DOHH2 (cell line): ENCODE results near the gene DNAH6.

Experiments
- CTCF ChIP-seq: fragments of 200-600 bp; sonication (generic); IDR thresholded peaks from one replicate; pipeline ENCODE4 v1.5.1; 2014; ENCODE audit warnings: antibody characterized with exemption, mild to moderate bottlenecking, low read depth, low read length; ENCODE audit not compliant: poor library complexity, severe bottlenecking
- EZH2phosphoT487 ChIP-seq: fragments of 200-600 bp; sonication (generic); IDR thresholded peaks from 2 replicates; pipeline ENCODE4 v1.6.1; 2017; ENCODE audit warnings: borderline replicate concordance, mild to moderate bottlenecking, antibody characterized with exemption, low read length, moderate library complexity, mixed read lengths

- TF ChIP-seq CTCF (no peak), EZH2phosphoT487 (no peak)
These were observed 183.7 kb downstream of the DNAH6 start for GRCh38 chr2:84700006-84700405.
